Epidermal melanocyte (primary cell): Measurements from ENCODE around the gene NAPA.

ENCODE experiments used
- DNase-seq: peaks from one replicate; pipeline ENCODE4 v3.0.0; 2011; ENCODE audit warnings: low spot score; ENCODE audit not compliant: insufficient read length

NAPA gene

DNA sequence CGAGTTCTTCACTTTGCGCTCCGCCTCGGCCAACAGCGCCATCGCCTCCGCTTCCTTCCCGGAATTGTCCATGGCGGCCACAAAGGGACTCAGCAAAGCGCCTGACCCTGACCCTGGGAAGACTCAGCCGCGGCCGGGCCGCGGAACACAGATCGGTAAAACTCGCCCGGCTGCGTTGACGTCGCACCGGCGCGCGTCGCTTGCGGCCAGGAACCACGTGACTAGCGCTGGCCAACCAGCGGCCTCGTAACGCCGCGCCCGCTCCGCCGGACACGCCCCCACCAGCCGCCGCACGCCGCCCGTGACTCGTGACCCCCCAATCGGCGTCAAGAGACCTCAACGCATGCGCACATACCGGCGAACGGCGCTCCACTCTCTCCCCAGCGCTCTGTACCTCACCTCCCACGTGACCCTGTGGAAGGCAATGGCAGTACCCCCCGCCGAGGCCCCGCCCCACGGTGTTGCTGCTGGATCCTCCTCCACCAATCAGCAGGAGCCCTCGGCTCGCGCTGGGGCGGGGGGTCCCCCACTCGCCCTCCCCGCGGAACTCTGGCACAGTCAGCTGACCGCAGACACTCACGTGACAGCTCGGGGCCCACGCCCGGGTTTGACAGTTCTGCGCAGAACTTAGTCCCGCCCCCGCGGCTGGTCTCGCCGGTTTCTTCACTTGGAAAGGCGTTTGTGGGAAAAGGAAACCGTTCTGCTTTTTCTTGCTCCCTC, at the start of gene NAPA:
NAPA (minus strand) TSS at position 195 of the 720 bp plus-strand sequence; CDS start at position 72, 123 bp downstream.
- peak; percentile 98 for DNase-seq

DNA sequence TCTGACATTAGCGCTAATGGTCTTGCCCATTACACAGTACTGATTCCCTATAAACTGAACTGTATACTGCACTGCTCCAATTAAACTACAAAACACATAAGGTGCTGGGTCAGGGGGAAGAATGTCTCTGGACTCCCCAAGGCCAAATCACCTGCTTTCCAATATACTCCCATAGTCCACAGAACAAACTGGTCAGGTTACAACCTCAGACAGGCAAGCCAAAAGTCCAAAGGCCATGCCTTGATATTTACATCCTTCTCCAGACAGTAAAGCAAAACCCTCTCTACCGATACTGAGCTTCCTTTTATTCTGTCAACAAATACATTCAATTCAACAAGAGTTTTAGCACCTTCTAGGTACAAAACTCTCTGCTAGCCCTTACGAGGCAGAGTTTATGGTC, 49.2 kb upstream of the NAPA start:
- no peak for DNase-seq

DNA sequence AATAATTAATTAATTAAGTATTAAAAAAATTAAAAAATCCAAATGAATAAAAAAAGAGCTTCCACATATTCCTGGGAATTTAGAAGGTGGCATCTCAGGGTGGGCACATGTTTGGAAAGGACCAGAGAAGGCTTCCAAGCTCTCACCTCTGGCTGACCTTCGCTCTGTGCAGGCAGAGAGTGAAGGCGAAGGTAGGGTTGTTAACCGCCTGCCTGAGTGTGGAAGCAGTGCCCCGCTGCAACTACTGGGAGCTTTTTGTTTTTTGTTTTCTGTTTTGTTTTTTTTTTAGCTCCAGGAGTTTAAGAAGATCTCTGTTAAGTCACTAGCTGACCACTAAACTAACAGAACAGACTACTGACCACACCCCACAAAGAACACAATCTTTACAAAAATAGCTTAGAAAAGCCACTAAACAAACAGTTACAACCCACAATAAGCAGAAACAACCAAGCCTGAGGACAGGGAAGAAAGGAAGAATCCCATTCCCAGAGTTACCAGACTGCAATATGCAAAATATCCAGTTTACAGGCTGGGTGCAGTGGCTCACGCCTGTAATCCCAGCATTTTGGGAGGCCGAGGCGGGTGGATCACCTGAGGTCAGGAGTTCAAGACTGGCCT, 46.7 kb upstream of the NAPA start:
- DNase-seq: no peak

DNA sequence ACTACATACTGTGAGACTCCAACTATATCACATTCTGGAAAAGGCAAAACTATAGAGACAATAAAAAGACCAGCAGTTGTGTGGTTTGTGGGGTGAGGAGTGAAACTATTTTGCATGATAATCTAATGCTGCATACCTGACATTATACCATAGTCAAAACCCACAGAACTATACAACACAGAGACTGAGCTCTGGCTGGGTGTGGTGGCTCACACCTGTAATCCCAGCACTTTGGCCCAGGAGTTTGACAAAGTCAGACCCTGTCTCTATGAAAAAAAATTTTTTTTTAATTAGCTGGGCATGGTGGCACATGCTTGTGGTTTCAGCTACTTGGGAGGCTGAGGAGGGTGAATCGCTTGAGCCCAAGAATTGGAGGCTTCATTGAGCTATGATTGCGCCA, 46.1 kb upstream of the NAPA start:
- DNase-seq: no peak

DNA sequence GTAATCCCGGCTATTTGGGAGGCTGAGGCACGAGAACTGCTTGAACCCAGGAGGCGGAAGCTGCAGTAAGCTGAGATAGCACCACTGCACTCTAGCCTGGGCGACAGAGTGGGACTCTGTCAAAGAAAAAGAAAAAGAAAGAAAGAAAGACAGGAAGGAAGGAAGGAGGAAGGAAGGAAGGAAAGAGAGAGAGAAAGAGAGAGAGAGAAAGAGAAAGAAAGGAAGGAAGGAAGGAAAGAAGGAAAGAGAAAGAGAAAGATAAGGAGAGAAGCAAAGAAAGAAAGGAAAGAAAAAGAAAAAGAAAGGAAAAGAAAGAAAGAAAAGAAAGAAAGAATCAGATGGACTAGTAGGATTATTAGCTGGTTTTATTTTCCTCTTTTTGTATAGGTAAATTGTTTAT, 35.3 kb upstream of the NAPA start:
- no peak for DNase-seq

DNA sequence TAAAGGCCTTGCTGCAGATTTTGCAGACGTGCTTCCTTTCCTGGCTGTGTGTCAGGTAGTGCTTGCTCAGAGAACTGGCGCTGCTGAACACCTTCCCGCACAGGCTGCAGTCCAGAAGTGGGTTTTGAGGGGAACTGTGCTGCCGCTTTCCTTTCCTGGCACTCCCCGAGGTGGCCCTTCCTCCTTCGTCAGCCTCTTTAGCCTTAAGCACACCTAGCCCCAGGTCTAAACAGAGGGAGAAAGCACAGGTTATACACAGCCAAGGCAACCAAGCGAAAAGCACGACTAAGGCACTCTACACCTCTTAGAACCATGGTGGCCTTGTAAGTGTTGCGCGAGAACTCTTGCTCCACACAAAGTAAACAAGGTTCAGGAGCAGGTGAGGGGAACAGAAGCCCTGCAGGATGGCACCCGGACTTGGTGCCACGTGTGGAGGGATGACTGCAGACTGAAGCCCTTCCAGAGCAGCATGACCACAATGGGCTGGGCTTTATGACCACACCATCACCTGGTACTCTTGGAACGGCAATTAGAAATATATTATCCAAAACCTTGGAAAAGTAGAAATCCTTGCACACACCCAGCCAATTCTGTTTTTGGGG, 34.5 kb upstream of the NAPA start:
- no peak for DNase-seq

DNA sequence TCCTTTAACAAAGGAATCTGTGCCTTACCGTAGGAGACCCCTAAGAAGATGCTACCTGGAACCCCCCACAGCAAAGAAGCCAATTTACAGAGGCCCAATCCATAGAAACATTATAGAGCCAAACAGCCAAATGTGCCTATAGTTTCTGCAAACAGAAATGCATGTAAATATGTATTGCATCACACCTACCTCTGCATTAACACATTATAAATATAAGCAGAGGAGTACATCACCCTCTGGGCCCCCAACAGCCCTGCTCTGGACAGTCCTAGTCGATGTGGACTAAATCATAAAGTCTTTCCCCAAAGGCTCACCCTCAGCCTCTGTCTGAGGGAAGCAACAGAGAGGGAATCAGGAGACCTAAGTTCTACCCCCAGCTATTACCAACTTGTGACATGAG, 32.3 kb upstream of the NAPA start:
- DNase-seq: no peak

DNA sequence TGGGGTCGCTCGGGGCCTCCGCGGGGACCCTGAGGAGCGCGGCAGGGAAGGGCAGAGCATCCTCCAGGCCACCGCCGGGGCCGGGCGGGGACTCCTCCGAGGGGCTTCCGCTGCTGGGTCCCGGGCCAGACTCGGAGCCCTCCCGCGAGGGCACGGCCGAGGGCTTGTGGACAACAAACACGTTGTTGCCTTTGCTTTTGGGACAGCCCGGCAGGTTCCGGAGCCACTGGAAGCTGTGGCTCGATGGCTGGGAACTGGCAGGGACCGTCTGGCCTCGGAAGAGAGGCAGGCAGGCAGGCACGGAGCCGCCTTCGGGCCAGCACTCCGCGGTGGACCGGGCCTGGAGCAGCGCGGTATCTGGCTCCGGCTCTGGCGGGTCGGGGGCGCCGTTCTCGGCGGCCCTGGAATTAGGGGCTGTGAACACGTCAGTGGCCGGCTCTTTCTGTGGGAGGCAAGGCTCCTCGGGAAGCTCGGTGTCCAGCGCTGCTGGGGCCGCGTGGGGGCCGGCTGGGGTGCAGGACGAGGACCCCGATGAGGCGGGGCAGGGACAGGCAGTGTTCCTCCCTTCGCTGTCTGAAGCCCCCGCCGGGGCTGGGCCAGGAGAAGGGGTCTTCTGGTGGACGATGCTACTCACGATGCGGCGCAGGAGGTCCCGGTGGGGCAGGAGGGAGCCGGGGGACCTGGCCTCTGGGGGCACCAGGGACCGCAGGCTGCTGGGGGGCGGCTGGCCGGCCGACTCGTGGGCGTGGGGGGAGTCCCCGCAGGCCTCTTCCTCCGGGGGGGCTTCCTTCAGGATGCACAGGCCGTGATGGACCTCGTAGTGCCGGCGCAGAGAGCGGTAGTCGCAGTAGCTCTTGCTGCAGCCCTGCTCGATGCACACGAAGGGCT, 30.4 kb upstream of the NAPA start:
- DNase-seq: no peak

DNA sequence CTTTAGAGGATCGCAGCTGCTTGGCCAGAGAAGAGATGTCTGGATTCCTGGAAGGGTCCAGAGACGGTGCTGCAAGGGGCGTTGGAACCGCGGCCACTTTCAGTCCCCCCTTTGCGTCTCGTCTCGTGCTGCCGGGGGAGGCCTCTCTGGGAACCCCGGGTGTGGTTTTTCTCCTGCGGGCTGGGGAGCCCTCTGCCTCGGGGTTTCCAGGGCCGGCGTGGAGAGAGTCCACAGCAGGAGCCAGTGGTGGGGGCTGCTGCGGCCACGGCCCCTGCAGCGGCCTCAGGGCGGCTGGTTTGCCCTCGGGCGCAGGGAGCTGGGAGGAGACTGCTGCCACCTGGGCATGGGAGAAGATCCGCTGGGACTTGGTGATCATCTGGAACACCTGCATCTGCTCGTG, 29.6 kb upstream of the NAPA start:
- DNase-seq: no peak

DNA sequence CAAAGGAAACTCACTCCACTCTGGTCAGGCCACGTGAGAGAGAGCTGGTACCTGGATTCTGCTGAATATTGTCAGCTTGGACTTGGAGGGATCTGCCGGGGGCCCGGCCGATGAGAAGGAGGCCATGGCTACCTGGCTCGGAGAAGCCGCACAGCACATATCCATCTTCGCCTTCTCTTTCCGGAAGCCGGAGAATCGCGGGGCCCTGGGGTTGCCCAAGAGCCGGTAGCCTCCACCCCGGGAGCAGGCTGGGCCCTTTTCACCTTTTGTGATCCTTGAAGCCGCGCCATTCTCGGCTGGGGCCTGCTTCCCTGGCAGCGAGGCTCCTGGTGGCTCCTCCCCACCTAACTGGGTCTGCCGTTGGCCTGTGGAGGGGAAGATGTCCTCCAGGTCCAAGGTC, 29.2 kb upstream of the NAPA start:
- no peak for DNase-seq

DNA sequence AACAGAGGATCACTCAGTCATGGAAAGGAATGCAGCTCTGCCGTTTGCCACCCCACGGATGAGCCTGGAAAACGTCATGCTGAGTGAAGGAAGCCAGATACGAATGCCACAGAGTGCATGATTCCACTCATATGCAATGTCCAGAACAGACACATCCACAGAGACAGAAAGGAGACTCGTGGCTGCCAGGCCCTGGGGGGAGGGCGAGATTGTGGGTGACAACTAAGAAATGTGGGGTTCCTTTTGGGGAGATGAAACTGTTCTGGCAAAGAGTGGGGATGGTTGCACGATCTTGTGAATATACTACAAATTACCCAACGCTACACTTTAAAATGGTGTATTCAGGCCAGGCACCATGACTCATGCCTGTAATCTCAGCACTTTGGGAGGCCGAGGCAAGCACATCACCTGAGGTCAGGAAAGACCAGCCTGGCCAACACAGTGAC, 27.2 kb upstream of the NAPA start:
- no peak for DNase-seq

DNA sequence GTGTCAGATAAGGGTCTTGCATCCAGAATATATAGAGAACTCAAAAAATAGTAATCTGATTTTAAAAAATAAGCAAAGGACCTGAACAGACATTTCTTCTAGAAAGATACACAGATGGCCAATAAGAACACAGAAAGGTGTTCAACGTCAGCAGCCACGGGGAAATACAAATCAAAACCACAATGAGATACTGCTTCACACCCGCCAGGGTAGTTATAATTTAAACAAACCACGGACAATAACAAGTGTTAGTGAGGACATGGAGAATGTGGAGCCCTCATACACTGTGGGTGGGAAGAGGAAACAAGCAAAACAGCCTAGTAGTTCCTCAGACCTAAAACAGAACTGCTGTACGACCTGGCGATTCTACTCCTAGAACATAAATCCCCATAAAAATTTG, 26.7 kb upstream of the NAPA start:
- no peak for DNase-seq

DNA sequence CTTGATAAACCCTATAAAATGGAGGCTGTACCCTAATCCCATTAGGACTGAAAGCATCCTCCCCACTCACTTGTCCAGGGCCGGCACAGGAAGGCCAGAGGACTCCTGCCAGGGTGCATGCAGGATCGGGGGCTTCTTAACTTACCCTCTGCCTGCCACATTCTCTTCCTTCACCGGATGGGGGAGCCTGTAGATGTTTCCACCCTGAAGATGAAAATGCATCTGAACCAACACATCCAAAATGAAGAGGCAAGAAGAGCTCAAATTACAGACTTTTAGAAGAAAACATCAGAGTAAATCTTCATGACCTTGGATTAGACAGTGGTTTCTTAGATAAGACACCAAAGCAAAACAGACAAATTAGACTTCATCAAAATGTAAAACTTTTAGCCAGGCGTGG, 25.9 kb upstream of the NAPA start:
- DNase-seq: no peak

DNA sequence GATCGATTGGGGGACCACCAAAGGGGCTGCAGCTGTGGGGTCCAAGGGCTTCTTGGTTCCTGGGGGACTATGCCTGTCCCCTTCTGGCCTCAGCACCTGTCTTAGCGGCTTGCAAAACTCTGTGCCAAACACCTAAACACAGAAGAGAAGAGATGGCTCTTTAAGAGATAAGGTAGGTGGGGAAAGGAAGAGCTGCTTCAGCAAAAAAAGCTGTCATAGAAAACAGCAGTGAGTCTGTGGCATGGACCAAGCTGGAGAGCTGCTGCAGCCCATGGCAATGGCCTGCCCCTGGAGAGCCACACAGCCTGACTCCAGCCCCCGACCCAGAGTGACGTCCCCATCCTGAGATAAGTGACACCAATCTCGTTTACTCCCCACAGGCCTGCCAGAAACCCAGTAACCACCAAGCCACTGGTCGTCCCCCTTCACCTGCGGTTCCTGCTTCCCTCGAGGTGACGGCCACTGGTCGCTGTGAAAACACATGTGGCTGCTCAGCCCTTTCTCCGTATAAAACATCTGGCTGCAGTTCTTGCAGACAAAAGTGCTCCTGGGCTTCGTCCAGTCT, 25.0 kb upstream of the NAPA start:
- no peak for DNase-seq

DNA sequence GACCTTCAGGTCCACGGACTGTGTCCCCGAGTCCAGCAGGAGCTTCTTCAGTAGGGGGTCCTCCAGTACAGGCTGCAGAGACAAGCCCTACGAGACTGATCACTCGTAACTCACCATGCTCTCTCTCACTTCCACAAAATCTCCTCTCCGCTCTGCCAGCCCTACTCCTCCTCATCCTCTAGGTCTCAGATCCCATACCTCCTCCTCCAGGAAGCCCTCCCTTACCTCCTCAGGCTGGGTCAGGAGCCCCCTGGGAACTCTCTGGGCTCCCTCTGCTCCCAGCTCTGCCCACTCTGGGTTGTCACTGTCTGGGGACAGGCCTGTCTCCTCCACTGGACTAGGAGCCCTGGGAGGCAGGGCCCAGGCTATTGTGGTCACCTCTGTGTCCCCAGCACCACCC, 23.9 kb upstream of the NAPA start:
- no peak for DNase-seq

DNA sequence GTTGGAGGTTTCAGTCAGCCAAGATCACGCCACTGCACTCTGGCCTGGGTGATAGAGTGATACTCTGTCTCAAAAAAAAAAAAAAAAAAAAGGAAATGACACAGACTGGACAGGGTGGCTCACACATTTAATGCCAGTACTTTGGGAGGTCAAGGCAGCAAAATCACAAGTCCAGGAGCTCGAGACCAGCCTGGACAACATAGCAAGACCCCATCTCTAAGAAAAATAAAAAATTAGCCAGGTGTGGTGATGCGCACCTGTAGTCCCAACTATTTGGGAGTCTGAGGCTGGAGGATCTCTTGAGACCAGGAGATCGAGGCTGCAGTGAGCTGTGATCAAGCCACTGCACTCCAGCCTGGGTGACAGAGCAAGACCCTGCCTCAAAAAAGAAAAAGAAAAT, 22.6 kb upstream of the NAPA start:
- no peak for DNase-seq

DNA sequence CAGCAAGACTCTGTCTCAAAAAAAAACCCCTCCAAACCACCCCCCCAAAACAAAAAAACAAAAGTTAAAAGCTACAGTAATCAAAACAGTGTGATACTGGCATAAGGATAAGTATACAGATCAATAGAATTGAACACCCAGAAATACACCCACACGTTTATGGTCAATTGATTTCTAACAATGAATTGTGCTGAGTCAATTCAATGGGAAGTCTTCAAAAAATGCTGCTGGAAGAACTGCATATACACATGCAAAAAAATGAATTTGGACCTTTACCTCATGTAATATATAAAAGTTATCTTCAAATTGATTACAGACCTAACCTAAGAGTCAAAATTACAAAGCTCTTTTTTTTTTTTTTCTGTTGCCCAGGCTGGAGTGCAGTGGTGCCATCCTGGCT, 19.8 kb upstream of the NAPA start:
- DNase-seq: no peak

DNA sequence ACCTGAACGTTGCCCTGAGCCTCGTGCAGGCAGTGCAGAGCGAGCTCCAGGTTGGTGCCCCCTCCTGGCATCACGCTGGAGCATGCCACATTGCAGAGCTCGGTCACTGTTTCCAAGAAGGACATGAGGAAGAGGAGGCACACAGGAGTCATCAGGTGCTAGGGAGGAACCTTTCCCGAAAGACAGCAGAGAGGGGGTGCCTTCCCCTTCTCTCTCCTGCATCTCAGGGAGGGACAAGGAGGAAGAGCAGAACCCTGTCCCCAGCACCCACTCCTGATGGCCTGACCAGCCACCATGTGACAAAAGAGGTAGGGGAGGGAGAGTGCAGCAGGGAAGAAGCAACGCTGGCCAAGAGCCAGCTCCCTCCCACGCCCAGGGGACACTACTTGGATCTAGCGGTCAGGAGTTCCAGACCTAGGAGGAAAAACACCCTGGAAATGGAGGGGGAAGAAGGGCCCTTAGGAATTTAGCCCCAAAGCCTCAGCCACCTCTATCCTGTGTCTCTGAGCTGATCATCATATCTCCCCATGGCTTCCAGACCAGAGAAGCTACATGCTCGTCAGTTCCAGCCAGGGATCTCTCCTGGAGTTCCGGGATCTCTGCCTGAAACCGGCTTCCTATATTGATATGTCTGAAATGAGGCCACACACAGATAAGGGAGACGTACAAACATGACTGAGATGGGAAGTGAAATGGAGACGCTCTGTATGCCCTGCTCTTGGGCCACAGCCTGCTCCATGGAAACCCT, 17.0 kb upstream of the NAPA start:
- no peak for DNase-seq

DNA sequence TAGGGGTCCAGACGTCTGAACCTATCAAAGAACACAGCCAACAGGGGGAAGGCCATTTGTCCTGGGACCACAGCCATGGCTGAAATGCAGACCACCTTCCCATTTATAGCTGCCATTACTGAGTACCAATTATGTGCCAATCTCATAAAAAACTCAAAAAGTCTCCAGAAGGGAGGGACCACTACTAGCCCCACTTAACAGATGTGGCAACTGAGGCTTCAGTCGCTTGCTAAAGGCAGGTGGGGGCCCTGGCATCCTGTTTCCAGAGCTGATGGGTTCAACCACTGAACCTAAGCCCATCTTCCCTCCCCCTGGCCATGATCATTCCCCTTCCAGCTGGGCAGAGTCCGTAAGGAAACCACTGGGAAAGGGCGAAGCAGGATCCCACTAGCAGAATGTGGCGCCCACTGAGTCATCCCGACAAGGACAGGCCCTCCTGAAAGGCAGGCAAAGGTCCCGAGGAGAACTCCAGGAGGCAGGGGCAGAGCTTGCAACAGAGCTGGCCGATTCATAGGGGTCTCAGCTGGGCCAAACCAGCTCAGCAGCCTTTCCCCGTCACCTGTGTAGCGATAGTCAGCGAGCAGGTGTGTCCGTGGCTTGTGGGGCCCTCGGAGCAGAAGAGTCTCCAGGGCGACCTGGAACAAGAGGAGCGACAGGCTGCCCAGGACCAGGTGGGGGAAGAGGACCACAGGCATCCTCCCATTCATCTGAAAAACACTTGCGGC, 14.3 kb upstream of the NAPA start:
- no peak for DNase-seq

DNA sequence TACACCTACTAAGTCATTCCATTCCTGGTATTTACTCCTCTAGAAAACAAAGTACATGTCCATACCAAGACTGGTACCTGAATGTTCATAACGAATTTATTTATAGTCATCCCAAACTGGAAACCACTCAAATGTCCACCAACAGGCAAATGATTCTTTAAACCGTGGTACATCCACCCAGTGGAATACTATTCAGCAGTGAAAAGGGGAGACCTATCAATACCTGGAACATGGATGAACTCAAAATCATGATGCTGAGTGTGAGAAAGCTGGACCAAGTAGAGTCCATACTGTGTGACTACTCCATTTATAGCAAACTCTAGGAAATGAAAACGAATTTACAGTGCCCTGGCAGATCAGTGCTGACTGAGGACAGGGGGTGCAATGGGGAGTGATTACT, 11.9 kb upstream of the NAPA start:
- no peak for DNase-seq
